GM18511 (cell line): ENCODE data around the gene CITED1.
"Not testable (repeated sequence)": the region's sequence is repeated elsewhere in the genome, so short reads cannot be mapped to it uniquely, and the experiment has no call there.

Source experiments
- ATAC-seq: cut with Tn5 transposase; IDR thresholded peaks from one replicate; pipeline ENCODE4 v1.9.1; 2021; ENCODE audit warnings: mild to moderate bottlenecking, moderate library complexity; ENCODE audit not compliant: unreplicated experiment

CITED1 gene

GRCh38 chrX:72305286-72306084, at the start of gene CITED1:
TSS of gene CITED1 (minus strand) at chrX:72305914. CDS start at chrX:72302869, 3,045 bp downstream.
- ATAC-seq, result no peak

- ATAC-seq, result no peak
These were observed 47.1 kb upstream of the CITED1 start for GRCh38 chrX:72352786-72353185.

GRCh38 chrX:72351606-72352334, 46.1 kb upstream of the CITED1 start:
- ATAC-seq, result no peak

- peak; percentile 97 for ATAC-seq
These were observed 43.5 kb upstream of the CITED1 start for GRCh38 chrX:72349190-72349589.

- no peak for ATAC-seq
These were observed 42.7 kb upstream of the CITED1 start for GRCh38 chrX:72348247-72348979.

- ATAC-seq, result no peak
These were observed 41.7 kb upstream of the CITED1 start for GRCh38 chrX:72347366-72347765.

- ATAC-seq, result no peak
These were observed 40.7 kb upstream of the CITED1 start for GRCh38 chrX:72346302-72346949.

GRCh38 chrX:72340626-72341025, 34.9 kb upstream of the CITED1 start:
- ATAC-seq, result no peak

- no peak for ATAC-seq
These were observed 34.3 kb upstream of the CITED1 start for GRCh38 chrX:72340041-72340440.

- ATAC-seq, result no peak
These were observed 24.4 kb upstream of the CITED1 start for GRCh38 chrX:72330131-72330530.

GRCh38 chrX:72326605-72327300, 21.0 kb upstream of the CITED1 start:
- ATAC-seq, result no peak

GRCh38 chrX:72319651-72320050, 13.9 kb upstream of the CITED1 start:
- ATAC-seq, result not testable (repeated sequence)

GRCh38 chrX:72317139-72317538, 11.4 kb upstream of the CITED1 start:
- no peak for ATAC-seq

GRCh38 chrX:72316408-72317110, 10.8 kb upstream of the CITED1 start:
- no peak for ATAC-seq

GRCh38 chrX:72314881-72315280, 9.2 kb upstream of the CITED1 start:
- ATAC-seq, result no peak

GRCh38 chrX:72313707-72314641, 8.3 kb upstream of the CITED1 start:
- no peak for ATAC-seq

GRCh38 chrX:72312311-72312940, 6.7 kb upstream of the CITED1 start:
- no peak for ATAC-seq
